ENCODE data around the gene TMC8.

Gene TMC8

DNA sequence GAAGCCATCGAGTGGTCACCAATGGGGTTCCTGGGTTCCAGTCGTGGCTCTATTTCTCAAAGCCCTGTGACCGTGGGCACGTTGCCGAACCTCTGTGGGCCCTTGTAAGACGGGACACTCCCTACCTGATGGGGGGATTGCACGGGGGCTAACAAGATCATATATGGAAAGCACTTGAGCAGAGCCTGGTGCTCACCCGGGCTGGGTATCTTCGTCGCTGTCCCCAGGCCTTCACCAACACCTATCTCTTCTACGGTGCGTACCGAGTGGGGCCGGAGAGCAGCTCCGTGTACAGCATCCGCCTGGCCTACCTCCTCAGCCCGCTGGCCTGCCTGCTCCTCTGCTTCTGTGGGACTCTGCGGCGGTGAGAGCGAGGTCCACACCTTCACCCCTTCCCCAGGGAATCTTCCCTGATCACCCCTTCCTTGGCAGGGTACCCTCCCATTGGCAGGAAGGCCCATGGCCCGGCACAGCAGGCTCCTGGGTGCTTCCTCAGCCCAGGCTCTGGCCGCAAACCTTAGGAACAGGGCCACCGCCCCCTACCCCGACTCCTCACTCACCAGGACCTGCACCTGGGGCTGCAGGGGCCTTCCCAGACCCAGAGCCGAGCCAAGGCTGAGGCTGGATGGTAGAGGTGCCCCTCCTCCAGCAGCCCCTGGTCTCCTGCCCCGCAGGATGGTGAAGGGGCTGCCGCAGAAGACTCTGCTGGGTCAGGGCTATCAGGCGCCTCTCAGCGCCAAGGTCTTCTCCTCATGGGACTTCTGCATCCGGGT, 2.8 kb downstream of the TMC8 start:
- no peaks in the 10 kb centered on the region for H3K27me3 ChIP-seq (ENCODE audit: low read depth, low read length)
- no peaks in the 10 kb centered on the region for H3K9me3 ChIP-seq (ENCODE audit: insufficient read depth, low read length)
- H2AFZ ChIP-seq (ENCODE audit: low read depth, low read length): no peak overlapping the region
- peaks cover 9% of the 10 kb centered on the region; the same call in 1 of the 2 replicates for H3K79me2 ChIP-seq (ENCODE audit: low read length)
- H3K9ac ChIP-seq (ENCODE audit: low read length): no peak overlapping the region; the same call in 1 of the 2 replicates
- H3K4me1 ChIP-seq (ENCODE audit: low read length): peaks cover 70% of the 10 kb centered on the region
- peak overlapping the region; percentile 96 for H3K4me2 ChIP-seq (ENCODE audit: low read length)
- H3K27ac ChIP-seq (ENCODE audit: low read length): no peak overlapping the region
- H4K20me1 ChIP-seq (ENCODE audit: insufficient read depth, low read length): no peaks in the 10 kb centered on the region
- H3K36me3 ChIP-seq (replicated peaks; ENCODE audit: low read depth, low read length): peaks cover 7% of the 10 kb centered on the region
- TF ChIP-seq, protein P1, sequence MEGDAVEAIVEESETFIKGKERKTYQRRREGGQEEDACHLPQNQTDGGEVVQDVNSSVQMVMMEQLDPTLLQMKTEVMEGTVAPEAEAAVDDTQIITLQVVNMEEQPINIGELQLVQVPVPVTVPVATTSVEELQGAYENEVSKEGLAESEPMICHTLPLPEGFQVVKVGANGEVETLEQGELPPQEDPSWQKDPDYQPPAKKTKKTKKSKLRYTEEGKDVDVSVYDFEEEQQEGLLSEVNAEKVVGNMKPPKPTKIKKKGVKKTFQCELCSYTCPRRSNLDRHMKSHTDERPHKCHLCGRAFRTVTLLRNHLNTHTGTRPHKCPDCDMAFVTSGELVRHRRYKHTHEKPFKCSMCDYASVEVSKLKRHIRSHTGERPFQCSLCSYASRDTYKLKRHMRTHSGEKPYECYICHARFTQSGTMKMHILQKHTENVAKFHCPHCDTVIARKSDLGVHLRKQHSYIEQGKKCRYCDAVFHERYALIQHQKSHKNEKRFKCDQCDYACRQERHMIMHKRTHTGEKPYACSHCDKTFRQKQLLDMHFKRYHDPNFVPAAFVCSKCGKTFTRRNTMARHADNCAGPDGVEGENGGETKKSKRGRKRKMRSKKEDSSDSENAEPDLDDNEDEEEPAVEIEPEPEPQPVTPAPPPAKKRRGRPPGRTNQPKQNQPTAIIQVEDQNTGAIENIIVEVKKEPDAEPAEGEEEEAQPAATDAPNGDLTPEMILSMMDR (IDR thresholded peaks at IDR 0.05; ENCODE audit: low read depth, low read length): no peak
- no peak for TF ChIP-seq EZH2phosphoT487 (IDR thresholded peaks at IDR 0.05; ENCODE audit: low read depth)
- no peak overlapping the region for H3K4me3 ChIP-seq (ENCODE audit: low read length)

- Histone ChIP-seq H2AFZ (ENCODE audit: low read depth, low read length) (no peak overlapping the region), H3K27me3 (ENCODE audit: low read depth, low read length) (no peaks in the 10 kb centered on the region), H3K4me2 (ENCODE audit: low read length) (peak overlapping the region; percentile 48), H3K9me3 (ENCODE audit: insufficient read depth, low read length) (no peaks in the 10 kb centered on the region), H4K20me1 (ENCODE audit: insufficient read depth, low read length) (no peaks in the 10 kb centered on the region), H3K4me1 (ENCODE audit: low read length) (peaks cover 73% of the 10 kb centered on the region), H3K36me3 (replicated peaks; ENCODE audit: low read depth, low read length) (peaks cover 7% of the 10 kb centered on the region), H3K79me2 (ENCODE audit: low read length) (peaks cover 7% of the 10 kb centered on the region; the same call in 1 of the 2 replicates), H3K27ac (ENCODE audit: low read length) (no peak overlapping the region), H3K4me3 (ENCODE audit: low read length) (no peak overlapping the region), H3K9ac (ENCODE audit: low read length) (no peak overlapping the region)
- TF ChIP-seq, protein P1 (IDR thresholded peaks at IDR 0.05; ENCODE audit: low read depth, low read length): peak; percentile 72
- no peak for TF ChIP-seq EZH2phosphoT487 (IDR thresholded peaks at IDR 0.05; ENCODE audit: low read depth)
These were observed 3.7 kb downstream of the TMC8 start for GRCh38 chr17:78133971-78134898.

DNA sequence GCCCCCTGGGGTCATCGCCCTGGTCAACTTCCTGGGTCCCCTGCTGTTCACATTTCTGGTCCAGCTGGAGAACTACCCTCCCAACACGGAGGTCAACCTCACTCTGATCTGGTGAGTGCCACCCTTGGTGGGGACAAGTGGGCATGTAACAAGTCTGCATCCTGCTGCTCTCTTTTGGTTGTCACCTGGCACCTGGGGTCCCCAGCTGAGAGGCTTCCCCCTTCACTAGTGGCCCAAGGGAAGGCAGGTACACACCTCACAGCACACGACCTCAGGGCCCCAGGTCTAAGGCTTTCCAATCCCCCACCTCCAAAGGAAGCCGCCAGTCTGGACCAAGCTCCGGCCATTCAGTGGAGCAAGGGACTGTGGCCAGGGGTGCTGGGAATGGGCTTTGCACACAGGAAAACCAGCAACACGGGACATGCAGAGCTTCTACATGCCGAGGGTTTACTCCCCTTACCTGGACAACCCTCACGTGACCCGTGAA, 4.4 kb downstream of the TMC8 start:
- no peaks in the 10 kb centered on the region for H3K27me3 ChIP-seq (ENCODE audit: low read depth, low read length)
- peaks cover 7% of the 10 kb centered on the region; the same call in 1 of the 2 replicates for H3K79me2 ChIP-seq (ENCODE audit: low read length)
- peaks cover 7% of the 10 kb centered on the region for H3K36me3 ChIP-seq (replicated peaks; ENCODE audit: low read depth, low read length)
- peaks cover 70% of the 10 kb centered on the region for H3K4me1 ChIP-seq (ENCODE audit: low read length)
- no peaks in the 10 kb centered on the region for H4K20me1 ChIP-seq (ENCODE audit: insufficient read depth, low read length)
- H2AFZ ChIP-seq (ENCODE audit: low read depth, low read length): no peak overlapping the region
- H3K9me3 ChIP-seq (ENCODE audit: insufficient read depth, low read length): no peaks in the 10 kb centered on the region
- H3K4me2 ChIP-seq (ENCODE audit: low read length): no peak overlapping the region
- H3K27ac ChIP-seq (ENCODE audit: low read length): no peak overlapping the region
- H3K4me3 ChIP-seq (ENCODE audit: low read length): no peak overlapping the region
- TF ChIP-seq, protein P1 (IDR thresholded peaks at IDR 0.05; ENCODE audit: low read depth, low read length): no peak
- no peak for TF ChIP-seq EZH2phosphoT487 (IDR thresholded peaks at IDR 0.05; ENCODE audit: low read depth)
- H3K9ac ChIP-seq (ENCODE audit: low read length): no peak overlapping the region

All from OCI-LY3 (cell line).